Activated naive CD4-positive, alpha-beta T cell treated with anti-CD3 and anti-CD28 coated beads, Interleukin-2, amount 50 U/mL, for 24 hours (primary cell): ENCODE measurements around the gene COG5.

Source experiments
- H3K27ac Mint-ChIP-seq: one replicate; pipeline ENCODE4 v1.8.0; 2021; ENCODE audit warnings: mild to moderate bottlenecking, mixed read lengths
- H3K27me3 Mint-ChIP-seq: one replicate; pipeline ENCODE4 v1.8.0; 2021; ENCODE audit warnings: mixed read lengths
- H3K36me3 Mint-ChIP-seq: one replicate; pipeline ENCODE4 v1.8.0; 2021; ENCODE audit warnings: mixed read lengths
- H3K4me1 Mint-ChIP-seq: one replicate; pipeline ENCODE4 v1.8.0; 2021; ENCODE audit warnings: mixed read lengths
- H3K4me3 Mint-ChIP-seq: one replicate; pipeline ENCODE4 v1.8.0; 2021; ENCODE audit warnings: mild to moderate bottlenecking, mixed read lengths
- H3K9me3 Mint-ChIP-seq: one replicate; pipeline ENCODE4 v1.8.0; 2021; ENCODE audit warnings: mixed read lengths

The COG5 gene

GRCh38 chr7:107327986-107328569 is 235.6 kb downstream of the COG5 start:
- peaks cover 12% of the 10 kb centered on the region for H3K4me1 Mint-ChIP-seq
- no peak overlapping the region for H3K4me3 Mint-ChIP-seq

GRCh38 chr7:107326061-107326460 is 237.7 kb downstream of the COG5 start:
- Mint-ChIP-seq H3K9me3 (no peaks in the 10 kb centered on the region), H3K27me3 (no peaks in the 10 kb centered on the region), H3K4me3 (no peak overlapping the region), H3K4me1 (no peaks in the 10 kb centered on the region), H3K27ac (no peak overlapping the region), H3K36me3 (peaks cover 24% of the 10 kb centered on the region)

More at GRCh38 chr7:107327986-107328569, 235.6 kb downstream of the COG5 start:
- H3K27ac Mint-ChIP-seq: no peak overlapping the region
- no peaks in the 10 kb centered on the region for H3K27me3 Mint-ChIP-seq
- no peaks in the 10 kb centered on the region for H3K9me3 Mint-ChIP-seq
- H3K36me3 Mint-ChIP-seq: peaks cover 14% of the 10 kb centered on the region

GRCh38 chr7:107322015-107322414 is 241.7 kb downstream of the COG5 start:
- H3K9me3 Mint-ChIP-seq: no peaks in the 10 kb centered on the region
- H3K4me3 Mint-ChIP-seq: no peak overlapping the region
- peaks cover 32% of the 10 kb centered on the region for H3K36me3 Mint-ChIP-seq
- no peaks in the 10 kb centered on the region for H3K27me3 Mint-ChIP-seq
- no peak overlapping the region for H3K27ac Mint-ChIP-seq
- no peaks in the 10 kb centered on the region for H3K4me1 Mint-ChIP-seq

- Mint-ChIP-seq H3K9me3 (no peaks in the 10 kb centered on the region), H3K4me1 (no peaks in the 10 kb centered on the region), H3K27ac (no peak overlapping the region), H3K36me3 (peaks cover 30% of the 10 kb centered on the region), H3K4me3 (no peak overlapping the region), H3K27me3 (no peaks in the 10 kb centered on the region)
Observed at GRCh38 chr7:107321611-107322010, 242.1 kb downstream of the COG5 start.

- no peak overlapping the region for H3K4me3 Mint-ChIP-seq
- no peaks in the 10 kb centered on the region for H3K9me3 Mint-ChIP-seq
- H3K4me1 Mint-ChIP-seq: peaks cover 5% of the 10 kb centered on the region
- no peaks in the 10 kb centered on the region for H3K27me3 Mint-ChIP-seq
- peaks cover 33% of the 10 kb centered on the region for H3K36me3 Mint-ChIP-seq
- H3K27ac Mint-ChIP-seq: no peak overlapping the region
Observed at GRCh38 chr7:107319724-107320228, 243.9 kb downstream of the COG5 start.

- Mint-ChIP-seq H3K4me3 (no peak overlapping the region), H3K27me3 (no peaks in the 10 kb centered on the region), H3K27ac (no peak overlapping the region), H3K36me3 (peaks cover 36% of the 10 kb centered on the region), H3K9me3 (no peaks in the 10 kb centered on the region), H3K4me1 (peaks cover 5% of the 10 kb centered on the region)
Observed at GRCh38 chr7:107318523-107319160, 245.1 kb downstream of the COG5 start.

- peaks cover 5% of the 10 kb centered on the region for H3K4me1 Mint-ChIP-seq
- no peak overlapping the region for H3K4me3 Mint-ChIP-seq
- no peaks in the 10 kb centered on the region for H3K9me3 Mint-ChIP-seq
- no peak overlapping the region for H3K27ac Mint-ChIP-seq
- H3K27me3 Mint-ChIP-seq: no peaks in the 10 kb centered on the region
- H3K36me3 Mint-ChIP-seq: peaks cover 26% of the 10 kb centered on the region
Observed at GRCh38 chr7:107315716-107316220, 248.0 kb downstream of the COG5 start.

- H3K4me3 Mint-ChIP-seq: no peak overlapping the region
- H3K4me1 Mint-ChIP-seq: peaks cover 5% of the 10 kb centered on the region
- no peak overlapping the region for H3K27ac Mint-ChIP-seq
- no peaks in the 10 kb centered on the region for H3K27me3 Mint-ChIP-seq
- H3K36me3 Mint-ChIP-seq: peaks cover 20% of the 10 kb centered on the region
- no peaks in the 10 kb centered on the region for H3K9me3 Mint-ChIP-seq
Observed at GRCh38 chr7:107313355-107313754, 250.4 kb downstream of the COG5 start.

- peaks cover 6% of the 10 kb centered on the region for H3K4me1 Mint-ChIP-seq
- peaks cover 20% of the 10 kb centered on the region for H3K36me3 Mint-ChIP-seq
- no peaks in the 10 kb centered on the region for H3K27me3 Mint-ChIP-seq
- peaks cover 2% of the 10 kb centered on the region for H3K9me3 Mint-ChIP-seq
- H3K27ac Mint-ChIP-seq: no peak overlapping the region
- H3K4me3 Mint-ChIP-seq: no peak overlapping the region
Observed at GRCh38 chr7:107312418-107312817, 251.3 kb downstream of the COG5 start.

- Mint-ChIP-seq H3K27me3 (no peaks in the 10 kb centered on the region), H3K27ac (no peak overlapping the region), H3K4me3 (no peak overlapping the region), H3K36me3 (peaks cover 24% of the 10 kb centered on the region), H3K4me1 (peaks cover 5% of the 10 kb centered on the region), H3K9me3 (peaks cover 13% of the 10 kb centered on the region)
Observed at GRCh38 chr7:107309296-107309695, 254.4 kb downstream of the COG5 start.

GRCh38 chr7:107304636-107305035 is 259.1 kb downstream of the COG5 start:
- Mint-ChIP-seq H3K36me3 (peaks cover 15% of the 10 kb centered on the region), H3K4me3 (no peak overlapping the region), H3K27me3 (no peaks in the 10 kb centered on the region), H3K9me3 (peaks cover 13% of the 10 kb centered on the region), H3K4me1 (peaks cover 7% of the 10 kb centered on the region), H3K27ac (peak overlapping the region; percentile 0)

GRCh38 chr7:107304063-107304462 is 259.7 kb downstream of the COG5 start:
- Mint-ChIP-seq H3K27ac (peak overlapping the region; percentile 90), H3K4me1 (peaks cover 7% of the 10 kb centered on the region), H3K4me3 (no peak overlapping the region), H3K36me3 (peaks cover 15% of the 10 kb centered on the region), H3K27me3 (no peaks in the 10 kb centered on the region), H3K9me3 (peaks cover 13% of the 10 kb centered on the region)

GRCh38 chr7:107302250-107302847 is 261.4 kb downstream of the COG5 start:
- Mint-ChIP-seq H3K4me1 (peaks cover 6% of the 10 kb centered on the region), H3K36me3 (peaks cover 16% of the 10 kb centered on the region), H3K9me3 (peaks cover 11% of the 10 kb centered on the region), H3K4me3 (no peak overlapping the region), H3K27me3 (no peaks in the 10 kb centered on the region), H3K27ac (no peak overlapping the region)

- Mint-ChIP-seq H3K9me3 (no peaks in the 10 kb centered on the region), H3K27me3 (no peaks in the 10 kb centered on the region), H3K4me1 (no peaks in the 10 kb centered on the region), H3K27ac (no peak overlapping the region), H3K36me3 (peaks cover 34% of the 10 kb centered on the region), H3K4me3 (no peak overlapping the region)
Observed at GRCh38 chr7:107294182-107294581, 269.5 kb downstream of the COG5 start.

- Mint-ChIP-seq H3K9me3 (no peaks in the 10 kb centered on the region), H3K36me3 (peaks cover 34% of the 10 kb centered on the region), H3K4me1 (no peaks in the 10 kb centered on the region), H3K27me3 (no peaks in the 10 kb centered on the region), H3K4me3 (no peak overlapping the region), H3K27ac (no peak overlapping the region)
Observed at GRCh38 chr7:107292591-107292990, 271.1 kb downstream of the COG5 start.

- H3K9me3 Mint-ChIP-seq: no peaks in the 10 kb centered on the region
- no peaks in the 10 kb centered on the region for H3K4me1 Mint-ChIP-seq
- peaks cover 33% of the 10 kb centered on the region for H3K36me3 Mint-ChIP-seq
- no peak overlapping the region for H3K4me3 Mint-ChIP-seq
- no peak overlapping the region for H3K27ac Mint-ChIP-seq
- no peaks in the 10 kb centered on the region for H3K27me3 Mint-ChIP-seq
Observed at GRCh38 chr7:107291434-107291833, 272.3 kb downstream of the COG5 start.
